Transverse colon (tissue), 4 donors: ENCODE results near the gene BICD1. TPM values are rescaled to one million over a fixed set of nuclear protein-coding genes. Genes with fewer than 3 reads are reported as not detected.

Source experiments
- DNase-seq: peaks from one replicate; pipeline ENCODE4 v3.0.0-alpha.2; 2019
- H3K27ac ChIP-seq, 4 donors: fragments of 200-600 bp; sonication (generic); 2 replicates each; pipeline ENCODE4 v1.5.1; 2016 to 2018; ENCODE audit warnings: inconsistent platforms in 4 of 4
- H3K27me3 ChIP-seq: fragments of 200-600 bp; sonication (generic); 2 replicates; pipeline ENCODE4 v1.5.1; 2017; ENCODE audit warnings: inconsistent platforms
- H3K36me3 ChIP-seq, 4 donors: fragments of 200-600 bp; sonication (generic); 2 replicates each; pipeline ENCODE4 v1.5.1; 2017 to 2019; ENCODE audit warnings: inconsistent platforms in 4 of 4
- H3K4me1 ChIP-seq, 4 donors: fragments of 200-600 bp; sonication (generic); 2 replicates each; pipeline ENCODE4 v1.5.1; 2017 to 2020; ENCODE audit warnings: inconsistent platforms in 4 of 4
- H3K4me3 ChIP-seq, 4 donors: fragments of 200-600 bp; sonication (generic); 1 replicate in 1 of 4; 2 replicates in 3 of 4; pipeline versions ENCODE4 v1.5.1 to v1.6.1; 2017 to 2019; ENCODE audit warnings: inconsistent platforms in 4 of 4
- H3K9me3 ChIP-seq, 2 donors: fragments of 200-600 bp; sonication (generic); 2 replicates each; pipeline ENCODE4 v1.5.1; 2017 to 2019; ENCODE audit warnings: inconsistent platforms in 2 of 2
- EP300 ChIP-seq: sonication (generic); formaldehyde crosslinking; IDR thresholded peaks from one replicate; pipeline ENCODE4 v1.6.1; 2017; ENCODE audit warnings: antibody characterized with exemption, low read depth
- POLR2A ChIP-seq: fragments of 450-650 bp; IDR thresholded peaks from one replicate; pipeline ENCODE4 v1.6.1; 2016; ENCODE audit warnings: antibody characterized with exemption, mild to moderate bottlenecking, moderate library complexity
- POLR2AphosphoS5 ChIP-seq, 3 donors: sonication (generic); formaldehyde crosslinking; IDR thresholded peaks; one replicate each; pipeline ENCODE4 v1.6.1; 2016; ENCODE audit warnings: antibody characterized with exemption in 3 of 3
- WGBS, 2 donors: methylation state at CpG; one replicate each; pipeline ENCODE4 v1.1.5; 2018; ENCODE audit warnings: low coverage in 1 of 2; 5-methylcytosine and 5-hydroxymethylcytosine counted together
- in situ Hi-C, 4 donors: fragments of 200-750 bp; cut with MboI; loops; one replicate each; pipeline versions ENCODE4 v1.15.0 to v1.15.1; 2017; ENCODE audit warnings: low sequenced_read_pairs in 3 of 4, low pct_ligation_motif_present in 1 of 4, low pct_unique_long_range_greater_than_20kb in 1 of 4
- intact Hi-C: fragments of 100-400 bp; cut with DNase I; formaldehyde crosslinking; loops from one replicate; pipeline ENCODE4 v1.15.1; 2023; ENCODE audit warnings: low total_unique reads
- total RNA-seq, 4 donors: library from RNA; depleted of rRNA; stranded (reverse); fragments of >200 nt; gene quantifications; one replicate each; pipeline ENCODE4 v1.1.0, GENCODE V29; 2016
- TF ChIP-seq, protein P1 (sequence below), 5 experiments: fragments of 200-600 bp in 3 of 5; fragments of 450-650 bp in 2 of 5; sonication (generic) in 3 of 5; IDR thresholded peaks; 1 replicate in 2 of 5; 2 replicates in 3 of 5; pipeline ENCODE4 v1.5.1; 2016 to 2017; ENCODE audit warnings: antibody characterized with exemption in 5 of 5, inconsistent platforms in 3 of 5, mild to moderate bottlenecking in 2 of 5, moderate library complexity in 1 of 5

Gene BICD1
- total RNA-seq, 4 donors from 2014 or later = 0.75 to 27.7 (median 5.2) TPM

DNA sequence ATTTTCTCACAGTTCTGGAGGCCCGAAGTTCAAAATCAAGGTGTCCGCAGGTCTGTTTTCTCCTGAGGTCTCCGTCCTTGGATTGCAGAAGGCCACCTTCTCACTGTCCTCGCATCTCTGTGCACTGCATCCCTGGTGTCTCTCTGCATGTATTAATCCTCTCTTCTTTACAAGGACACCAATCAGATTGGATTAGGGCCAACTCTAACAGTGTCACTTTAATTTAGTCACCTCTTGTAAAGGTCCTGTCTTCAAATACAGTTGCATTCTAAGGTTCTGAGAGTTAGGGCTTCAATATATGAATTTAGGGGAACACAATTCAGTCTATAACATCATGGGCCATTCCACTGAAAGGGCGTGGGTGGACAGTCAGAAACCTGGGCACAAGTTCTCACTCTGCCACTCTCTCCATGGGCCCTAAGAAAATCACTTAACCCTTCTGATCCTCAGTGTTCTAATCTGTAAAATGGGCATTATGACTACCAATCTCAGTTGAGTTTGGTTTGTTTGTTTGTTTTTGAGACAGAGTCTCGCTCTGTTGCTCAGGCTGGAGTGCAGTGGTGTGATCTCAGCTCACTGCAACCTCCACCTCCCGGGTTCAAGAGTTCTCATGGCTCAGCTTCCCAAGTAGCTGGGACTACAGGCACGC is 251.1 kb downstream of the BICD1 start:
- no peak for TF ChIP-seq POLR2AphosphoS5 (IDR thresholded peaks at IDR 0.05)
- TF ChIP-seq, protein P1, sequence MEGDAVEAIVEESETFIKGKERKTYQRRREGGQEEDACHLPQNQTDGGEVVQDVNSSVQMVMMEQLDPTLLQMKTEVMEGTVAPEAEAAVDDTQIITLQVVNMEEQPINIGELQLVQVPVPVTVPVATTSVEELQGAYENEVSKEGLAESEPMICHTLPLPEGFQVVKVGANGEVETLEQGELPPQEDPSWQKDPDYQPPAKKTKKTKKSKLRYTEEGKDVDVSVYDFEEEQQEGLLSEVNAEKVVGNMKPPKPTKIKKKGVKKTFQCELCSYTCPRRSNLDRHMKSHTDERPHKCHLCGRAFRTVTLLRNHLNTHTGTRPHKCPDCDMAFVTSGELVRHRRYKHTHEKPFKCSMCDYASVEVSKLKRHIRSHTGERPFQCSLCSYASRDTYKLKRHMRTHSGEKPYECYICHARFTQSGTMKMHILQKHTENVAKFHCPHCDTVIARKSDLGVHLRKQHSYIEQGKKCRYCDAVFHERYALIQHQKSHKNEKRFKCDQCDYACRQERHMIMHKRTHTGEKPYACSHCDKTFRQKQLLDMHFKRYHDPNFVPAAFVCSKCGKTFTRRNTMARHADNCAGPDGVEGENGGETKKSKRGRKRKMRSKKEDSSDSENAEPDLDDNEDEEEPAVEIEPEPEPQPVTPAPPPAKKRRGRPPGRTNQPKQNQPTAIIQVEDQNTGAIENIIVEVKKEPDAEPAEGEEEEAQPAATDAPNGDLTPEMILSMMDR (IDR thresholded peaks at IDR 0.05) = no peak
- TF ChIP-seq POLR2A = no peak
- no peak for TF ChIP-seq EP300
- no peaks in the 10 kb centered on the region for H3K9me3 ChIP-seq
- H3K4me1 ChIP-seq = no peaks in the 10 kb centered on the region
- H3K27me3 ChIP-seq = no peaks in the 10 kb centered on the region
- no peak overlapping the region for H3K27ac ChIP-seq
- intact Hi-C loops (no loop called here), in situ Hi-C loops (loop anchor here in 2 of 4 donors (25.0 kb wide), 1 partner anchor 305 kb away; no protein-coding TSS in a partner anchor)
- 96% methylated on average over 8 of the region's 8 CpGs; no CpG with 5 or more reads in 1 of the 2 donors for WGBS, 2 donors
- DNase-seq = no peak
- H3K36me3 ChIP-seq = no peaks in the 10 kb centered on the region
- H3K4me3 ChIP-seq = no peak overlapping the region

DNA sequence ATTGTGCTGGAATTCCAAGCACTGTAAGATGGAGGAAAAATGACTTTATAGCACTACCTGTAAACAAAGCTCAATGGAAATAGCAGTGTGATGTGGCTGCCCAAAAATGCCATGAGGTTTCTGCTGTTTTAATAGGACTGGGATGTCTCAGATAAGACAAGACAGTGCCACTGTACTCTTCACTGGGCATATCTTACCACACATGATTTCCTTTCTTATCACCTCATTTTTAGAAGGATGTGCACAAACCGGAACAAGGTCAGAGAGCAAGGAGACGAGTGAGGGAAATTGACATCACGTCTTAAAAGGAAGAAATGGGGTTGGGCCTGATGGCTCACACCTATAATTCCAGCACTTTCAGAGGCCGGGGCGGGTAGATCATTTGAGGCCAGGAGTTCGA is 254.3 kb downstream of the BICD1 start:
- in situ Hi-C loops (loop anchor here (10.0 to 25.0 kb wide), 3 partner anchors 294 to 314 kb away; partner anchors contain the start of gene DNM1L (in 1 of the 4)), intact Hi-C loops (no loop called here)
- Histone ChIP-seq H3K9me3 (no peaks in the 10 kb centered on the region), H3K36me3 (no peaks in the 10 kb centered on the region), H3K4me1 (peaks cover 0 to 4% (median 2%) of the 10 kb centered on the region in 4 donors), H3K27ac (no peak overlapping the region), H3K4me3 (no peak overlapping the region), H3K27me3 (no peaks in the 10 kb centered on the region)
- 92% methylated on average over 3 to 6 of the region's 6 CpGs for WGBS, 2 donors
- TF ChIP-seq POLR2A (no peak), POLR2AphosphoS5 (IDR thresholded peaks at IDR 0.05) (no peak), EP300 (no peak)
- TF ChIP-seq, protein P1 (IDR thresholded peaks at IDR 0.05) = no peak
- no peak for DNase-seq

DNA sequence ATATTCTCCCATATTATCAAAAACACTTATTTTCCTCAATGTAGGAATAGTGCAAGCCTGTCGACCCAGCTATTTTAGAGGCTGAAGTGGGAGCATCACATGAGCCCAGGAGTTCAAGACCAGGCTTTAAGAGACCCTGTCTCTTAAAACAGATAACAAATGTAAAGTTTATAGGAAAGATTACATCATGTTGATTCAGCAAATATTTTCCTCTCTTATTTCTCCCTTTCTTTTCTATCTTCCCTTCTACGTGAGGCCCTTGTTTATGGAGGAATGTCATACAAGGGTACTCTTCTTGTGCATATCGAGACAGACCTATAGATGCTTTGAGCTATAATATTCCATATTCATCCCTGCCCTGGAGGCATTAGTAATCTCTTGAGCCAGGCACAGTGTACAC is 256.2 kb downstream of the BICD1 start:
- in situ Hi-C loops (loop anchor here (10.0 to 25.0 kb wide), 3 partner anchors 292 to 312 kb away; partner anchors contain the start of gene DNM1L (in 1 of the 4)), intact Hi-C loops (no loop called here)
- Histone ChIP-seq H3K9me3 (no peaks in the 10 kb centered on the region), H3K4me1 (peaks cover 0 to 10% (median 2%) of the 10 kb centered on the region in 4 donors), H3K4me3 (no peak overlapping the region), H3K27me3 (no peaks in the 10 kb centered on the region), H3K36me3 (no peaks in the 10 kb centered on the region), H3K27ac (no peak overlapping the region)
- 71 to 77% methylated on average over 3 of the region's 3 CpGs for WGBS, 2 donors
- TF ChIP-seq POLR2AphosphoS5 (IDR thresholded peaks at IDR 0.05) (no peak), POLR2A (no peak), EP300 (no peak)
- TF ChIP-seq, protein P1 (IDR thresholded peaks at IDR 0.05) = no peak
- DNase-seq = no peak

DNA sequence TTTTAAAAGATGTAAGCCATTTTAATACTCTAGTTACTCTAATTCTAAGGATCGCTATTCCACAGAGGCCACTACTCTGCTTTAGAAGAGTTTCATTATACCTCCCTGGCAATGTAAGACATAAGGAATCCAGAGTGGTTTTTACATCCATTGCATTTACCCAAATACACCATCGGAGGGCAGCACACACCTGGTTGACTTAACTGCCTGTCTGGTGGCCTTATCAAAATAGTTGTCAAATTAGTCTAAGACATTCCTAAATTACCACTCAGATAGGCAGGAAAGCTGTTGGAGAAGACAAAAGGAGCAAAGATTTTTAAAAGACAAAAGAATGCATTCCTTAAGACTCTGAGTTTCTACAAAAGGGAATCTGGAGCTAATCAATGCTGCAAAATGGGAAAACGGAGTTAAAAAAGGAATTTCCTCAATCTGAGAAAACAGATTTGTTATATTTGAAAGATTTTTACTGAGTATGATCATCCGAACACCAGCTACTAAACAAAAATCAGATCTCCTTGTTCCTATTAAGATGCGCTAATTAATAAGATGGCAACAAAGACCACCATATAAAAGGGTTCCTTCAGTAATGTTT is 258.9 kb downstream of the BICD1 start:
- peak; percentile 60 for DNase-seq
- TF ChIP-seq, protein P1 (IDR thresholded peaks at IDR 0.05) = peak; percentile 70 to 80 (median 73)
- TF ChIP-seq EP300 (no peak), POLR2A (no peak)
- intact Hi-C loops = no loop called here
- H3K9me3 ChIP-seq = no peaks in the 10 kb centered on the region
- WGBS, 2 donors = 46 to 49% methylated on average over 5 of the region's 5 CpGs
- in situ Hi-C loops = loop anchor here (10.0 to 25.0 kb wide), 3 partner anchors 289 to 309 kb away; partner anchors contain the start of gene DNM1L (in 1 of the 4)
- H3K4me3 ChIP-seq = no peak overlapping the region
- no peak overlapping the region for H3K27ac ChIP-seq
- no peaks in the 10 kb centered on the region for H3K36me3 ChIP-seq
- peaks cover 0 to 10% (median 2%) of the 10 kb centered on the region in 4 donors for H3K4me1 ChIP-seq
- H3K27me3 ChIP-seq = no peaks in the 10 kb centered on the region
